ENCODE data around the gene PCDHGB7. TPM values are rescaled to one million over a fixed set of nuclear protein-coding genes. Genes with fewer than 3 reads are reported as not detected.
A peak's percentile ranks its signal among the peaks of the same experiment; 100 is the strongest.
"Not testable (repeated sequence)": the region's sequence is repeated elsewhere in the genome, so short reads cannot be mapped to it uniquely, and the experiment has no call there.

The PCDHGB7 gene
- total and polyA plus RNA-seq, 3 donors from 2014 or later: 6.6 to 18.1 (median 15.3) TPM

- no peak overlapping the region for H3K27ac ChIP-seq
- no peaks in the 10 kb centered on the region for H3K36me3 ChIP-seq (ENCODE audit: low read depth, missing control alignments)
- H3K4me1 ChIP-seq: no peaks in the 10 kb centered on the region
- H3K27me3 ChIP-seq: no peaks in the 10 kb centered on the region
- DNase-seq: no peak
- 48% methylated on average over 12 to 14 of the region's 14 CpGs for WGBS, 2 donors
- H3K4me3 ChIP-seq: no peak overlapping the region
- no peaks in the 10 kb centered on the region for H3K9me3 ChIP-seq
- intact Hi-C loops (cut with DNase I; ENCODE audit: low total_unique reads): no loop called here
- no peak for TF ChIP-seq POLR2A (IDR thresholded peaks at IDR 0.05)
- no peak for TF ChIP-seq CTCF (IDR thresholded peaks at IDR 0.05)
Observed at GRCh38 chr5:141374627-141375026, 42.9 kb upstream of the PCDHGB7 start.

GRCh38 chr5:141375444-141376155 lies 41.9 kb upstream of the PCDHGB7 start:
- WGBS, 2 donors: 44% methylated on average over 38 of the region's 48 CpGs; no CpG with 5 or more reads in 1 of the 2 donors
- not testable (repeated sequence) for H3K9me3 ChIP-seq

GRCh38 chr5:141382469-141383294 lies 34.8 kb upstream of the PCDHGB7 start, which contains the start of gene PCDHGA7:
Gene PCDHGA7 (plus strand): TSS chr5:141382742. CDS start chr5:141382900, 158 bp downstream.
- Histone ChIP-seq H3K4me3 (peak within 1 kb of the TSS; percentile 16 to 48), H3K27ac (no peak within 1 kb of the TSS), H3K9me3 (no peaks in the 10 kb centered on the region), H3K27me3 (no peaks in the 10 kb centered on the region), H3K4me1 (no peaks in the 10 kb centered on the region), H3K36me3 (ENCODE audit: low read depth, missing control alignments) (no peaks in the 10 kb centered on the region)
- peak in 1 of 3 experiments; percentile 19 for TF ChIP-seq CTCF (IDR thresholded peaks at IDR 0.05)
- TF ChIP-seq POLR2A (IDR thresholded peaks at IDR 0.05): no peak
- intact Hi-C loops (cut with DNase I; ENCODE audit: low total_unique reads): no loop called here
- WGBS, 2 donors: 9% methylated on average over 22 to 37 of the region's 37 CpGs
- no peak for DNase-seq

More at GRCh38 chr5:141375444-141376155, 41.9 kb upstream of the PCDHGB7 start:
- H3K36me3 ChIP-seq (ENCODE audit: low read depth, missing control alignments); H3K4me1 ChIP-seq; H3K27ac ChIP-seq; intact Hi-C loops (cut with DNase I; ENCODE audit: low total_unique reads); H3K4me3 ChIP-seq; H3K27me3 ChIP-seq: not testable (repeated sequence)
- peak; percentile 65 for DNase-seq

- H3K4me1 ChIP-seq: no peaks in the 10 kb centered on the region
- H3K36me3 ChIP-seq (ENCODE audit: low read depth, missing control alignments): no peaks in the 10 kb centered on the region
- WGBS, 2 donors: 24 to 32% methylated on average over 20 to 21 of the region's 21 CpGs
- no peaks in the 10 kb centered on the region for H3K27me3 ChIP-seq
- H3K27ac ChIP-seq: no peak overlapping the region
- intact Hi-C loops (cut with DNase I; ENCODE audit: low total_unique reads): no loop called here
- TF ChIP-seq POLR2A (IDR thresholded peaks at IDR 0.05) (no peak), CTCF (IDR thresholded peaks at IDR 0.05) (no peak)
- H3K9me3 ChIP-seq: no peaks in the 10 kb centered on the region
- peak overlapping the region in 1 of 2 donors; percentile 48 for H3K4me3 ChIP-seq
- DNase-seq: no peak
Observed at GRCh38 chr5:141383345-141383744, 34.1 kb upstream of the PCDHGB7 start.
